B cell (primary cell): Measurements from ENCODE around the gene CAPN15.

Source experiments
- CTCF ChIP-seq: fragments of 200-600 bp; IDR thresholded peaks from one replicate; pipeline ENCODE4 v1.8.0; 2022; ENCODE audit warnings: antibody characterized with exemption, mild to moderate bottlenecking
- EZH2 ChIP-seq: IDR thresholded peaks from 2 replicates; pipeline ENCODE4 v1.6.1; 2012; ENCODE audit warnings: borderline replicate concordance, low read depth, mild to moderate bottlenecking, moderate library complexity, low read length; ENCODE audit not compliant: insufficient read depth, poor library complexity, severe bottlenecking

GRCh38 chr16:533391-534123 lies 6.0 kb downstream of the CAPN15 start:
- no peak for TF ChIP-seq CTCF
- TF ChIP-seq EZH2, result no peak
